ENCODE measurements around the gene SLC13A3.

Gene SLC13A3

GRCh38 chr20:46696791-46697279 lies 45.6 kb upstream of the SLC13A3 start:
- TF ChIP-seq, protein P1, sequence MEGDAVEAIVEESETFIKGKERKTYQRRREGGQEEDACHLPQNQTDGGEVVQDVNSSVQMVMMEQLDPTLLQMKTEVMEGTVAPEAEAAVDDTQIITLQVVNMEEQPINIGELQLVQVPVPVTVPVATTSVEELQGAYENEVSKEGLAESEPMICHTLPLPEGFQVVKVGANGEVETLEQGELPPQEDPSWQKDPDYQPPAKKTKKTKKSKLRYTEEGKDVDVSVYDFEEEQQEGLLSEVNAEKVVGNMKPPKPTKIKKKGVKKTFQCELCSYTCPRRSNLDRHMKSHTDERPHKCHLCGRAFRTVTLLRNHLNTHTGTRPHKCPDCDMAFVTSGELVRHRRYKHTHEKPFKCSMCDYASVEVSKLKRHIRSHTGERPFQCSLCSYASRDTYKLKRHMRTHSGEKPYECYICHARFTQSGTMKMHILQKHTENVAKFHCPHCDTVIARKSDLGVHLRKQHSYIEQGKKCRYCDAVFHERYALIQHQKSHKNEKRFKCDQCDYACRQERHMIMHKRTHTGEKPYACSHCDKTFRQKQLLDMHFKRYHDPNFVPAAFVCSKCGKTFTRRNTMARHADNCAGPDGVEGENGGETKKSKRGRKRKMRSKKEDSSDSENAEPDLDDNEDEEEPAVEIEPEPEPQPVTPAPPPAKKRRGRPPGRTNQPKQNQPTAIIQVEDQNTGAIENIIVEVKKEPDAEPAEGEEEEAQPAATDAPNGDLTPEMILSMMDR (IDR thresholded peaks at IDR 0.05; ENCODE audit: low read depth, low read length, missing control alignments) = no peak
- no peak overlapping the region for H3K4me3 ChIP-seq (ENCODE audit: low read depth, low read length)
- in situ Hi-C loops (cut with HindIII; ENCODE audit: low sequenced_read_pairs) = no loop called here
- no peak for DNase-seq (ENCODE audit: low read depth)

DNA sequence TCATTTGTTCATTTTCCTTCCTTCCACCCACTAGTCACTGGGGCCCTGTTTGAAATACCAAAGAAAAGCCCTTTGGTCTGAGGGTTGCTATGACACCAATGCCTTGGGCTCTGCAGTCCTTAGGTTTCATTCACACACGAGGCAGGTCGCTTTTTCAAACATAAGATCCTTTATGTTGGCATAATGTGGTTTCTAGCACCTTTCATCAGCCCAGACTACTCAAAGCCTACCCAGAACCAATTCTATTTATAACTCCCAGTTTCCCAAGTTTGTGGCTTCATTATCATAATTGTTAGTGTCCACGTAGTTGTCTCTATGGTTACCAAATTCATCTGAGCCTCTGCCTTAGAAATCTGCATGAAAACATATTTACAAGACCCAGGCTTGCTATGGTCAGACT lies 44.6 kb upstream of the SLC13A3 start:
- no peak overlapping the region for H3K4me3 ChIP-seq (ENCODE audit: low read depth, low read length)
- peak; percentile 57 for DNase-seq (ENCODE audit: low read depth)
- in situ Hi-C loops (cut with HindIII; ENCODE audit: low sequenced_read_pairs) = no loop called here
- TF ChIP-seq, protein P1 (IDR thresholded peaks at IDR 0.05; ENCODE audit: low read depth, low read length, missing control alignments) = no peak

- DNase-seq (ENCODE audit: low read depth) = no peak
- H3K4me3 ChIP-seq (ENCODE audit: low read depth, low read length) = no peak overlapping the region
- TF ChIP-seq, protein P1 (IDR thresholded peaks at IDR 0.05; ENCODE audit: low read depth, low read length, missing control alignments) = no peak
- in situ Hi-C loops (cut with HindIII; ENCODE audit: low sequenced_read_pairs) = no loop called here
Measured at GRCh38 chr20:46694484-46694883, 43.2 kb upstream of the SLC13A3 start.

DNA sequence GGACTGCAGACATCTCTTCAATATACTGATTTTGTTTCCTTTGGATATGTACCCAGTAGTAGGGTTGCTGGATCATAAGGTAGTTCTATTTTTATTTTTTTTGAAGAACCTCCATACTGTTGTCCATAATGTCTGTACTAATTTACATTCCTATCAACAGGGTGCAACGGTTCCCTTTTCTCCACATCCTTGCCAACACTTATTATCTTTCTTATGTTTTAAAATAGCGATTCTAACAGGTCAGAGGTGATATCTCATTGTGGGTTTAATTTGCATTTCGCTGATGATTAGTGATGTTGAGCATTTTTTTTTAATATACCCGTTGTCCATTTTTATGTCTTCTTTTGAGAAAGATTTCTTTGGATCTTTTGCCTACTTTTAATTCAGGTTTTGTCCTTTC lies 39.9 kb upstream of the SLC13A3 start:
- in situ Hi-C loops (cut with HindIII; ENCODE audit: low sequenced_read_pairs) = no loop called here
- no peak for DNase-seq (ENCODE audit: low read depth)
- TF ChIP-seq, protein P1 (IDR thresholded peaks at IDR 0.05; ENCODE audit: low read depth, low read length, missing control alignments) = no peak
- no peak overlapping the region for H3K4me3 ChIP-seq (ENCODE audit: low read depth, low read length)

- TF ChIP-seq, protein P1 (IDR thresholded peaks at IDR 0.05; ENCODE audit: low read depth, low read length, missing control alignments) = no peak
- H3K4me3 ChIP-seq (ENCODE audit: low read depth, low read length) = peak overlapping the region; percentile 61
- no peak for DNase-seq (ENCODE audit: low read depth)
- in situ Hi-C loops (cut with HindIII; ENCODE audit: low sequenced_read_pairs) = no loop called here
Measured at GRCh38 chr20:46690219-46691106, 39.2 kb upstream of the SLC13A3 start.

DNA sequence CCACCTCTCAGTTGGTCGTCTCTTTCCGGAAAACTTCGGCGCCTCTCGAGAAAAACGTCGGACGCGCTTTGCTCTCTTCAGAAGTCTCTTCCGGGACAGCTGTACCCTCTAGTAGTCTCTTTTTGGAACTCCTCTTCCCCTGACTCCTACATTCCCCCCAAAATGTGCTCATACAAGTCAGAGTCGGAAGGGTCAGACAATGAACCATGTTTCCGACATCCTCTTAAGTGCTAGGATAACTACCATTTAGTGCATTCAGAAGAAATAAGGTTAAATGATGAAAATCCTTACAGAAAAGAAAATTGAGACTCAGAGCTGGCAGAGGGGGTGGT lies 38.5 kb upstream of the SLC13A3 start:
- in situ Hi-C loops (cut with HindIII; ENCODE audit: low sequenced_read_pairs) = no loop called here
- TF ChIP-seq, protein P1 (IDR thresholded peaks at IDR 0.05; ENCODE audit: low read depth, low read length, missing control alignments) = no peak
- DNase-seq (ENCODE audit: low read depth) = no peak
- peak overlapping the region; percentile 61 for H3K4me3 ChIP-seq (ENCODE audit: low read depth, low read length)

All from astrocyte of the cerebellum (primary cell).